WTC11 (cell line): ENCODE data around the gene TCF7L2. TPM values are rescaled to one million over a fixed set of nuclear protein-coding genes. Genes with fewer than 3 reads are reported as not detected.

Experiments used
- ATAC-seq: fragments of 200-7000 bp; cut with Tn5 transposase; 2 replicates; pipeline ENCODE4 v1.10.0; 2021; ENCODE audit warnings: mild to moderate bottlenecking, moderate library complexity
- CTCF ChIA-PET: fragments of 300-600 bp; sonication (Branson Sonifier 250); formaldehyde crosslinking; loops from one replicate; lab custom pipeline; 2021; ENCODE audit warnings: antibody characterized with exemption; lab: Charles Lee
- POLR2A ChIA-PET: fragments of 350-600 bp; sonication (Branson Sonifier 250); formaldehyde crosslinking; loops from one replicate; lab custom pipeline; 2021; ENCODE audit warnings: antibody characterized with exemption; lab: Charles Lee
- DNase-seq: peaks from one replicate; pipeline ENCODE4 v3.0.0; 2021; ENCODE audit warnings: low spot score
- H3K27ac Mint-ChIP-seq: 2 replicates; pipeline ENCODE4 v1.8.0; 2021; ENCODE audit warnings: mixed read lengths
- H3K27me3 Mint-ChIP-seq: 2 replicates; pipeline ENCODE4 v1.8.0; 2021; ENCODE audit warnings: low read depth, mild to moderate bottlenecking, moderate library complexity, mixed read lengths
- H3K36me3 Mint-ChIP-seq: 2 replicates; pipeline ENCODE4 v1.8.0; 2021; ENCODE audit warnings: mixed read lengths
- H3K4me1 Mint-ChIP-seq: 2 replicates; pipeline ENCODE4 v1.8.0; 2022; ENCODE audit warnings: mixed read lengths
- H3K4me3 Mint-ChIP-seq: 2 replicates; pipeline ENCODE4 v1.8.0; 2021; ENCODE audit warnings: mild to moderate bottlenecking, moderate library complexity, mixed read lengths
- H3K9me3 Mint-ChIP-seq: 2 replicates; pipeline ENCODE4 v1.8.0; 2021; ENCODE audit warnings: mixed read lengths
- AFF4 ChIP-seq: sonication (generic); formaldehyde crosslinking; IDR thresholded peaks from 2 replicates; pipeline ENCODE4 v1.8.1; 2023; ENCODE audit warnings: mild to moderate bottlenecking, missing genetic modification reagents, borderline replicate concordance
- ARID4B ChIP-seq: sonication (generic); formaldehyde crosslinking; IDR thresholded peaks from 2 replicates; pipeline ENCODE4 v1.8.0; 2023; ENCODE audit warnings: missing genetic modification reagents, mild to moderate bottlenecking, borderline replicate concordance
- CDX4 ChIP-seq: fragments of 250-450 bp; sonication (Bioruptor Pico); IDR thresholded peaks from 2 replicates; pipeline ENCODE4 v1.9.0; 2021; ENCODE audit warnings: moderate library complexity, mild to moderate bottlenecking, inconsistent platforms, borderline replicate concordance
- ESRRA ChIP-seq: sonication (generic); formaldehyde crosslinking; IDR thresholded peaks from 2 replicates; pipeline ENCODE4 v1.8.1; 2022; ENCODE audit warnings: mild to moderate bottlenecking, missing genetic modification reagents, borderline replicate concordance
- GABPB1 ChIP-seq: sonication (generic); formaldehyde crosslinking; IDR thresholded peaks from 2 replicates; pipeline ENCODE4 v1.8.1; 2023; ENCODE audit warnings: mild to moderate bottlenecking, missing genetic modification reagents
- GRHL2 ChIP-seq: fragments of 250-450 bp; sonication (Bioruptor Pico); IDR thresholded peaks from 2 replicates; pipeline ENCODE4 v1.8.0; 2022; ENCODE audit warnings: mild to moderate bottlenecking, moderate library complexity; ENCODE audit not compliant: insufficient replicate concordance, severe bottlenecking
- JAZF1 ChIP-seq: fragments of 250-450 bp; sonication (Bioruptor Pico); IDR thresholded peaks from 2 replicates; pipeline ENCODE4 v1.9.0; 2021; ENCODE audit warnings: moderate library complexity, mild to moderate bottlenecking, inconsistent platforms
- NFATC4 ChIP-seq: fragments of 250-450 bp; sonication (Bioruptor Pico); IDR thresholded peaks from 2 replicates; pipeline ENCODE4 v1.9.0; 2021; ENCODE audit warnings: mild to moderate bottlenecking
- NR1H2 ChIP-seq: sonication (generic); formaldehyde crosslinking; IDR thresholded peaks from 2 replicates; pipeline ENCODE4 v1.9.0; 2021; ENCODE audit warnings: mild to moderate bottlenecking, moderate library complexity, missing genetic modification reagents
- PRRX2 ChIP-seq: fragments of 250-450 bp; sonication (Bioruptor Pico); IDR thresholded peaks from 2 replicates; pipeline ENCODE4 v1.8.0; 2021; ENCODE audit warnings: mild to moderate bottlenecking
- STAT6 ChIP-seq: sonication (generic); formaldehyde crosslinking; conservative IDR thresholded peaks from 2 replicates; pipeline ENCODE4 v1.8.1; 2023; ENCODE audit warnings: mild to moderate bottlenecking, low read depth, missing genetic modification reagents, moderate library complexity
- USF1 ChIP-seq: sonication (generic); formaldehyde crosslinking; IDR thresholded peaks from 2 replicates; pipeline ENCODE4 v1.8.0; 2022; ENCODE audit warnings: mild to moderate bottlenecking, missing genetic modification reagents
- ZNF263 ChIP-seq: sonication (generic); formaldehyde crosslinking; IDR thresholded peaks from 2 replicates; pipeline ENCODE4 v1.8.1; 2022; ENCODE audit warnings: low read depth, mild to moderate bottlenecking, moderate library complexity, missing genetic modification reagents
- ZNF396 ChIP-seq: fragments of 250-450 bp; sonication (Bioruptor Pico); IDR thresholded peaks from 2 replicates; pipeline ENCODE4 v1.8.0; 2021; ENCODE audit warnings: mild to moderate bottlenecking, moderate library complexity, borderline replicate concordance
- ZNF512 ChIP-seq: sonication (generic); formaldehyde crosslinking; IDR thresholded peaks from 2 replicates; pipeline ENCODE4 v1.8.1; 2022; ENCODE audit warnings: missing genetic modification reagents, borderline replicate concordance
- total RNA-seq: library from RNA; stranded (reverse); gene quantifications from 3 replicates; pipeline ENCODE4 v1.2.3, GENCODE V29; 2021

TCF7L2 gene
- total RNA-seq, 1 experiment from 2014 or later, result 44.5 TPM

GRCh38 chr10:113084031-113084430 is 134.0 kb downstream of the TCF7L2 start (continued):
- no peak for TF ChIP-seq ZNF512 (CRISPR knock-in tag)
- no peak for TF ChIP-seq ZNF396 (CRISPR knock-in tag)
- TF ChIP-seq ARID4B (CRISPR knock-in tag), result no peak
- no peak for TF ChIP-seq GRHL2 (CRISPR knock-in tag)
- no peak for TF ChIP-seq CDX4 (CRISPR knock-in tag)
- no peak for TF ChIP-seq JAZF1 (CRISPR knock-in tag)
- TF ChIP-seq ESRRA (CRISPR knock-in tag), result no peak
- TF ChIP-seq AFF4 (CRISPR knock-in tag), result no peak
- TF ChIP-seq ZNF263 (CRISPR knock-in tag), result no peak
- no peak for TF ChIP-seq PRRX2 (CRISPR knock-in tag)
- TF ChIP-seq GABPB1 (CRISPR knock-in tag), result no peak
- no peak for TF ChIP-seq USF1 (CRISPR knock-in tag)
- TF ChIP-seq NR1H2 (CRISPR knock-in tag), result no peak

GRCh38 chr10:113085776-113086175 is 135.7 kb downstream of the TCF7L2 start:
- H3K9me3 Mint-ChIP-seq, result no peaks in the 10 kb centered on the region
- ChIA-PET POLR2A (no interaction called here), CTCF (no interaction called here)
- H3K4me1 Mint-ChIP-seq, result peaks cover 69% of the 10 kb centered on the region
- H3K27me3 Mint-ChIP-seq, result no peaks in the 10 kb centered on the region
- DNase-seq, result no peak
- H3K36me3 Mint-ChIP-seq, result peaks cover 10% of the 10 kb centered on the region
- no peak overlapping the region for H3K4me3 Mint-ChIP-seq
- ATAC-seq, result no peak
- peak overlapping the region; percentile 12 for H3K27ac Mint-ChIP-seq
- no peak for TF ChIP-seq NFATC4 (CRISPR knock-in tag)
- no peak for TF ChIP-seq STAT6 (CRISPR knock-in tag)
